ENCODE measurements around the gene FAM107B.

FAM107B gene

GRCh38 chr10:14616955-14617730 lies 157.6 kb downstream of the FAM107B start:
- DNase-seq: no peak

DNA sequence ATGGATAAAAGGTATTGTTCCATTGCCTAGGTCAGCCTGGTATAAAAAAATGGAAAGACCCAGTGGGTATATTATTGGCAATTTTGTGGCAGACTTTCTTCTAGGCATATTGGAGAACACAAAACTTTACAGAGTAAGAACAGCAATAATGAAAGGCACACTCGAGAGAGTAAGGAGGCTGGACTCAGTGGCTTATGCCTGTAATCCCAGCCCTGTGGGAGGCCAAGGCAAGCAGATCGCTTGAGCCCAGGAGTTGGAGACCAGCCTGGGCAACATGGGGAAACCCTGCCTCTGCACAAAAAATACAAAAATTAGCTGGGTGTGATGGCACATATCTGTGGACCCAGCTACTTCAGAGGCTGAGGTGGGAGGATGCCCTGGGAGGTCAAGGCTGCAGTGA lies 158.2 kb downstream of the FAM107B start:
- DNase-seq: no peak

DNA sequence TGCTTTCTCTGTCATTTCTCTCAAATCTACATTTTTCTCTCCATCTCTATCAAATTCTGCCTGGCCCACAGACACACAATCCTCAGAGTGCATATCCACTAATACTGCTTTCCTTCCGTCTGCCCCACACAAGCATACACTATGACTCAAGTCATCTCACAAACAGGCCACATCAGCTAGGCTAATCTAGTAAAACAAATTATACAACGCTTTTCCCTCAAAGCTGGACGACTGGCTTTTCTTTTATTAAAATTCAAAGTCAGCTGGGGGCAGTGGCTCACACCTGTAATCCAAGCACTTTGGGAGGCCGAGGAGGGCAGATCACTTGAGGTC lies 161.1 kb downstream of the FAM107B start:
- DNase-seq: no peak

- DNase-seq: no peak
Observed at GRCh38 chr10:14612873-14613587, 161.7 kb downstream of the FAM107B start.

GRCh38 chr10:14611968-14612693 lies 162.6 kb downstream of the FAM107B start:
- no peak for DNase-seq

- DNase-seq: no peak
Observed at GRCh38 chr10:14609178-14609577, 165.5 kb downstream of the FAM107B start.

GRCh38 chr10:14608381-14609001 lies 166.2 kb downstream of the FAM107B start:
- peak; percentile 12 for DNase-seq

DNA sequence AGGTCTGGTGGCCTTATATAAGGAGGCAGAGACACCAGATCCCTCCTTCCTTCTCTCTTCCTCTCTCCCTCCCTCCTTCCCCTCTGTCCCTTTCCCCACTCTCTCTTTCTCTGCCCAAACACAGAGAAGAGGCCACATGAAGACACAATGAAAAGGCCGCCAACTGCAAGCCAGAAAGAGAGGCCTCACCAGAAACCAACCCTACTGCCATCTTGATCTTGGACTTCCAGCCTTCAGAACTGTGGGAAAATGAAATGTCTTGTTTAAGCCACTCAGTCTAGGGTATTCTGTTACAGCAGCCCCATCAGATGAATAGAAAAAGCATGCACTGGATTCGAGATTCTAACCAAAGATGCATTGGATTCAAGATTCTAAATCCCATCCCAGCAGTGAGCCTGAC lies 168.1 kb downstream of the FAM107B start:
- no peak for DNase-seq

DNA sequence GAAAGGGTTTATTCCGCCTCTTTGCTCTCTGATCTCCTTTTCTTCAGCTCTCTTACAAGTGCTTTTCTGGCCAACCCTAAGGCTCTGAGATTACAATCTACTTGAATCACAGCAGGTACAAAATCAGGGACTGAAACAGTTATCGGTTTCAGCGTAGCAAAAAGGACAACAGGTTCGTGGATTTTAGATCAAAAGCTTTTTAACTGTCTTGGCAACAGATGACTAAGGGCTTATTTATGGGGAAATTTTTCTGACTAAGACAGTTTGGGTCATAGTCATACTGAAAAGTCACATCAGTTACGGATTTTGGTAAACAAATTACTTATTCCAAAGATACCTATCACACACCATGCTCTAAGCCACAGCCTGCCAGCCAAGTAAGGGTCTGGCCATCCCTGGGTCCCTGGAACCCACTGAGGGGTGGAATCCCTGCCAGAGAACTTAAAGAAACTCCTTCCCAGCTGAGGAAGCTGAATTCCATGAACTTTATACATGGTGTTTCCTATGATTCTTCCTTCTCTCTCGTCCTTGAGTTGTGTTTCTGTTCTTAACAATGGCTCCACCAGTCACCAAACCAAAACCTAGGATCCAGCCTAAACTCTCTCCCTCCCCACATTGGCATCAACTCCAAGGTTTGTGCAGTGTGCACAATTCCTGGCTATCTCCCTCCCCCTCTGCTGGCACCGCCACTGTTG lies 169.3 kb downstream of the FAM107B start:
- no peak for DNase-seq

DNA sequence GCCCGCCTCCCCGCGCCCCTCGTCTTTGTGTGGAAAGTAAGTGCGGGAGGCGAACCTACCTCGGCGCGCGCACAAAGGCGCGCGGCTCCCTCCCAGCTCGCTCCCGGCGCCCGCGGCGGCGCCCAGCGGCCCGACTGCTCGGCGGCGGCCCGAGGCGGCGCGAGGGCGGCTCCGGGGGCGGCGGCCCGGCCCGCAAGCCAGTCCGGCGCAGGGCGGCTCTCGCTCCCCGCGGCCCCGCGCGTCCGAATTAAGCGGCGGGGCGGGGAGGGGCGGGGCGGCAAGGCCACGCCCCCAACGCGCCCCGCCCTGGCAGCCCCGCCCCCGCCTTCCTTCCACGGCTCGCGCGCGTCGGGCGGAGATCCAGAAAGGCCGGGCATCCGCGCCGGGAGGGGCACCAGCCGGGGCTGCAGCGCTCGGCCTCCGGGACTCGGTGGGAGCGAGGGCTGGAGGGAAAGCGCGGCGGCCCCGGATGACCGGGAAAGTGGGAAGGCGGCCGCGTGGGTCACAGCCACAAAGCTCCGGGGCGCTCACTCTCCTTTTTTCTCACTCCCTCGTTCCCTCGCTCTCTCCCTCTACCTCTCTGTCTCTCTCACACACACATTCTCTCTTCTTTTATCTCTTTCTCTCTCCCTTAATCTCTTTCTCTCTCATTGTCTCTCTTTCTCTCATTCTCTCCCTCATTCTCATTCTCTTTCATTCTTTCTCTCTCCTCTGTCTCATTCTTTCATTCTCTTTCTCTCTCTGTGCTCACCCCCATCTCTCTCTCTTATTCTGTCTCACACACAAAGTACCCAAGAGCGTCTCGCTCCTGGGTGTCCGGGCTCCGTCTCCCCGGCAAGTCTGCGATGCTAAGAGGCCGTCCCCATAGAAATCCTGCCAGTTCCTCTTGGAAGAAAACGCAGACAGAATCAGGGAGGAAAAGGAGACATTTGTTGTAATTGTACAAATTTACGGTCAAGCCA lies 170.2 kb downstream of the FAM107B start:
- peak; percentile 9 for DNase-seq

- no peak for DNase-seq
Observed at GRCh38 chr10:14603534-14604102, 171.1 kb downstream of the FAM107B start.

DNA sequence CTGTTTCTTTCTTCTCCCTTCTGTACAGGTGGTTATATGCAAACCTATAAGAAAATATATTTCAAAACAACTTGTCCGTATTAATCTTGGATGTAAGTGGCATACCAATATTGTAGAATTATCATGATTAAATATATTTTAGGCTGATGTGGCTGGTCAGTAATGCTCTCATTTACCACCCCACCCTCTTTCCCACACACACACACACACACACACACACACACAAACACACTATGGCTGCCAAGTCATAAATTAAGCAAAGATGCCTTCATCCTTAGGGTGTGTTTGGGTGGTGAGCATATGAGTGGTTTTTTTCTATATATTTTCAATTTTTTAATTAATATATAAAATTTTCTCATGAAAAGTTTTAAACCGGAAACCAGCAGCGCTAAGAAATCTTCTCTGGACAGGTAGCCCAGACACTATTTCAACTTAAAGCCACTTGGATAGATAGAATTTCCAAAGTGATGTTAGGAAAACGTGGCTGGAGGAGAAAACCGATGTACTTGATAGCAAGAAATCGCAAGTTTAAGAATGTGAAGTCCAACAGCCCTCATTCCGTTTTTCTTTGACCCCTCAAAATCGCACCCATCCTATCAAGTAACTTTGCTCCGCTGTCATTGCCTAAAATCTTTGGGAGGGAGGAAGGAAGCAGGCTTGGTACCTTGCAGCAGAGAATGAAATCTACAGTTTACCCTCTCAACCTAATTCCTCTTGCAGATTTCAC lies 171.7 kb downstream of the FAM107B start:
- no peak for DNase-seq

GRCh38 chr10:14601872-14602725 lies 172.6 kb downstream of the FAM107B start:
- DNase-seq: no peak

- DNase-seq: no peak
Observed at GRCh38 chr10:14601326-14601725, 173.4 kb downstream of the FAM107B start.

DNA sequence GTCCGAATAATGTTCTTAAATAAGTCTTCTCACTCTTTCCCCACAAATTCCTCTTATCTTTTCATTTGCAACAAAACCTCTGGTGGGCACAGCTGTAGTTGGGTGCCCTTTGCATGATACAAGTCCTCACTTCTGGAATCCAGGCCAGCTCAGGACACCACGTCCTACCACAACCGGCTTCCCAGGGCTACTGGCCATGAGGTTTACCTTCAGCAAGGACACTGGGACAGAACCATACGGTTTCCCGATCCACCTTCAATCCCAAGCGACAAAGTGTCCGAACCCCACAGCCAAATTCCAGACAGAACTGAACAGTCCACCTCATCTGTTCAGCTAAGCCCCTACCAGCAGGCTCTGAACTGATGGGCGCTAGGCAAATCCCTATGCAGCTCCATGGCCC lies 174.6 kb downstream of the FAM107B start:
- DNase-seq: no peak

GRCh38 chr10:14598809-14599764 lies 175.6 kb downstream of the FAM107B start:
- DNase-seq: no peak

DNA sequence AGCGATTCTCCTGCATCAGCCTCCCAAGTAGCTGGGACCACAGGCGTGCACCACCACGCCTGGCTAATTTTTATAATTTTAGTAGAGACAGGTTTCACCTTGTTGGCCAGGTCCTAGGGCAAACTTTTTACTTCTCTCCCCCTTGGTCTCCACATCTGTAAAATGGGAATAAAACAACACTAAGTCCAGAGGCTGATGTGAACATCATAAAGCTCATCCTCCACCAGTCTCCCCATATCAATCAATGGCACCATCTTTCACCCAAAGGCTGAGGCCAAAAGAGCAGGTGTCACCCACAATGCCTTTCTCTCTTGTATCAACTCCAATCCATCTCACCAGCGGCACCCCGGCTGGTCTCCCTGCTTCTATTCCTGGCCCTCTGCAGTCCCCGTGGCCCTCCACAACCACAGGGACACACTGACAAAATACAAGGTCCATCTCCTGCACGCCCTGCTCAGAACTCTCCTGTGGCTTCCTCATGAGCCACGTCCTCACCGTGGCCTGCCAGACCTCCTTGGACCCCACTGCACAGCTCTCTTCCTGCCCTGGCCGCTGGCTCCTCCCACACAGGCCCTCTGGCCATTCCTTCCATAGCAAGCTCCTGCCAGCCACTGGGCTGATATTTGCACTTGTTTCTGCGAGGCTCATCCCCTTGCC lies 179.0 kb downstream of the FAM107B start:
- DNase-seq: no peak

Measured in NCI-H1694 (cell line).